DMS53 (cell line): ENCODE measurements around the gene PTPRN2.
"Not testable (repeated sequence)": the region's sequence is repeated elsewhere in the genome, so short reads cannot be mapped to it uniquely, and the experiment has no call there.

Experiments
- DNase-seq: peaks from one replicate; lab custom pipeline; 2025; lab: John Stamatoyannopoulos, UW

PTPRN2 gene

DNA sequence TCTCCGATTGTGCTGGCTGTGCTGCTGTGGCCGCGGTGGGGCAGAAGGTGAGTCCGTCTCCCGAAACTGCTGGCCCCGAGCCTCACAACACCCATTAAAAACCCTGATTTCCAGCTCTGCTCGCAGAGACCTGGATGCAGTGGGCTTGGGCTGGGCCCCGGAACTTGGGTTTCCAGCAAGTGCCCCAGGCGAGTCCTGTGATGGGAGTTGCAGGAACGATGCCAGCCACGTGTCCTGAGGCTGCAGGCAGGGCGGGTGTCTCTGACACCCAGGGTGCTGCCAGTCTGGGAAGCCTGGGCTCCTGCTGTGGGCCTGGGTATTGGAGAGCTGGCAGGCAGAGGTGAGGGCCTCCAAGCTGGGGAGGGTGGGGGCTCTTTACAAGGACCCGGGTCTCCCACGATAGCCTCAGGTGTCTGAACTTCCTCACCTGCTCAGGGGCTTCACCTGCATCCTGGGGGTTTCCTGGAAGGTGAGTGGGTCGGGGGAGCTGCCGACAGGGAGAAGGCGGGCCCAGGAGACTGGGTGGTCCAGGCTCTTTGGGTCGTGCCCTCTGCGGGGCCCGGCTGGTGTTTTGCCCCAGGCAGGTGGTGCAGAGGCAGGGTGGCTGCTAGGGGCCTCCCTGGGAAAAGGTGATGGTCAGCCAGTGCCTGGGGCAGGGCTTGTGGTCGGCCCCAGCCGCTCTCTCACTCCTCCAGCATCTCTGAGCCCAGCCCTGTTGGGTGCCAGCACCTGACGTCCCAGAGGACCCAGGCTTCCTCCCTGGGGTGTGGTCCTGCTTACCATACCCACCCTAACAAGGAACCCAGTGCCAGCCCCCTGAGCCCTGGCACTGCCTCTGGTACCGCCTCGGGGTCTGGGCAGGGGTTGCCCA lies 1070.5 kb downstream of the PTPRN2 start:
- DNase-seq: peak; percentile 25

GRCh38 chr7:157516311-157516710 lies 1071.3 kb downstream of the PTPRN2 start:
- no peak for DNase-seq

GRCh38 chr7:157515342-157516041 lies 1072.1 kb downstream of the PTPRN2 start:
- no peak for DNase-seq

GRCh38 chr7:157514746-157515145 lies 1072.9 kb downstream of the PTPRN2 start:
- DNase-seq: no peak

DNA sequence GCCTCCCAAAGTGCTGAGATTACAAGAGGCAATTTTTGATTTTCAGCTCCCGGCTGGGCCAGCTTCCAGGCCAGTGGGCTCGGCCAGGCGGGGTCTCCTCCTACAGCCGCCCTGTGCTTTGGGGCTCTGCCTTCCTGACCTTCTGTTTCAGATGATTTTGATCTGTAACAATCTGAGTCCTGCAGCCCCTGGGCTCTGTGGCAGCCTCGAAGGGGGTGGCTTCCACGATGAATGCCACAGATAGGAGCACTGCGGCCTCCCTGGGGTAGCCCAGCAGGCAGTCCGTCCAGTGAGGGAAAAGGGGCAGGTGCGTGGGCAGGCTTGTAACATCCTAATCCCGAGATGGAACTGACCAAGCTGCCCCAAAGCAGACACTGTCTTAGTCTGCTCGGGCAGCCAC lies 1073.3 kb downstream of the PTPRN2 start:
- DNase-seq: no peak

DNA sequence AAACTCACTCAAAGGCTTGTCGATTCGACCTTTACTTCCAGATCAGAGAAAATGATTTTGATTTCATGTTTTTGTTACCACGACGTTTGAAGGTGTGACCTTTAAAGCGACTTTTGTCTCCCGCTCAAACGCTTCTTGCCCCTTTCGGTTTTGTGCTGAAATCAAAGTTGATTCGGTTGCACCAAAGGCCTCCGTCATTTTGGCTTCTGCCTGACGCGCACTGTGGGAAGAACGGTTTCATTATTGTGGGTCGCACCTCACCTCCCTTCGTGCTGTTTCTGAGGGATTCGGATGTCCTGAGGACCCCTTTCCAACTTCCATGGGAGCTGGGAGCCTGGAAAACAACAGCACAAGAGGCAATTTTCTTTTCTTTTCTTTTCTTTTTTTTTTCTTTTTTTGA lies 1073.9 kb downstream of the PTPRN2 start:
- DNase-seq: peak; percentile 64

DNA sequence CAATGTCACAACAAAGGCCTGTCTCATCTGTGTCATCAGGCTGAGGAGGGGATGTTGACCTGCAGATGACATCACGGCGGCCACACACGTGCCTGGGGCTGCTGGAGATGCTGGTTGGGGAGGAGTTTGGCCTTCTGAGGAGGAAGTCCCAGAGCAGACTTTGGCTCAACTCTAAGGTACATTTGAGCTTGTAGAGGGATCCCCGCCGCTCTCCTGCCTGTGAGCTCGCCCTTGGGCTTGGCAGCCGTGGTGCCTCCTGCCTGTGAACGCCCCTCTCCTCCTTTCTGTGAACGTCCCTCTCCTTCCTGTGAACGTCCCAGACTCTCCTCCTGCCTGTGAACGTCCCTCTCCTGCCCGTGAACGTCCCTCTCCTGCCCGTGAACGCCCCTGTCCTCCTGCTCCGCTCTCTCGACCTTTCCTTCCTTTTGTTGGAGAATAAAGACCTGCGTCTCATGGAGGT lies 1074.4 kb downstream of the PTPRN2 start:
- peak; percentile 88 for DNase-seq

DNA sequence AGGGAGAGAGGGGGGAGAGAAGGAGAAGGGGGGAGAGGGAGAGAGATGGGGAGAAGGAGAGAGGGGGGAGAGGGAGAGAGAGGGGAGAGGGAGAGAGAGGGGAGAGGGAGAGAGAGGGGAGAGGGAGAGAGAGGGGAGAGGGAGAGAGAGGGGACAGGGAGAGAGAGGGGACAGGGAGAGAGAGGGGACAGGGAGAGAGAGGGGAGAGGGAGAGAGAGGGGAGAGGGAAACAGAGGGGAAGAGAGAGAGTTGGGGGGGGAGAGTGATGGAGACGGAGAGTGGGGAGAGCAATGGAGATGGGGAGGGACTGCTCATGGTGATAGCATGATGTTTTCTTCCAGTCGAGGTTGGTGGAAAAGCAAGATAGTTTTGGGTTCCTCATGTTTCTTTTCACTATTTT lies 1078.4 kb downstream of the PTPRN2 start:
- DNase-seq: no peak

DNA sequence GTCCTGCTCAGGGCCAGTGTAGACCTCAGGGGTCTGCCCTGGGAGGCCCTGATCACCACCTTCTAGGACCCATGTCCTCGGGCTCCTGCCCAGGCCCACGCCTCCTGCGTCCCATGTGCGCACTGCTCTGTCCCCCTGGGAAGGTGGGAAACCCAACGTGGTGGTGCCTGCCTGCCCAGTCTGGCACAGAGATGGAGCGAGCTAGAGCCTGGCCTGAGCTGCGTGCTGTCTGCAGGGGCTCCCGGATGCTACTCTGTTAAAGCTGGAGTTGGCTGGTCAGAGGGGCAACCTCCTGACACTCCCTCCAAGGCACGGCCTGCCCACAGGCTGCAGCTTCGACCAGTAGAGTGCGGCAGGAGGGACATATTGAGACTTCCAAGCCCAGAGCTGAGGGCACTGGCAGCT lies 1079.1 kb downstream of the PTPRN2 start:
- no peak for DNase-seq

GRCh38 chr7:157507987-157508386 lies 1079.6 kb downstream of the PTPRN2 start:
- no peak for DNase-seq

GRCh38 chr7:157506268-157506667 lies 1081.4 kb downstream of the PTPRN2 start:
- no peak for DNase-seq

DNA sequence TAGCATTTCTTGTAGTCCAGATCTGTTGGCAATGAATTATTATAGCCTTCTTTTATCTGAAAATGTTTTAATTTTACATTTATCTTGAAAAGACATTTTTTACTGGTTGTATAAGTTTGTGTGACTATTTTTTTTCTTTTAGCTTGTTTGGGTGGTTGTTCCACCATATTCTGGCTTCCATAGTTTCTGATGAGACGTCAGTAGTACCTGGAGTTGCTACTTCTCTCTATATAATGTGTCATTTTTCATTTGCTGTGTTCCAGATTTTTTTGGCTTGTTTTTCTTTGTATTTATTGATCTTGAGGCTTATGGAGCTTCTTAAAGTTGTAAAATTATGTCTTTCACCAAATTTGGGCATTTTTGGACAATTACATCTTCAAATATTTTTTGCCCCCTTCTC lies 1082.0 kb downstream of the PTPRN2 start:
- no peak for DNase-seq

DNA sequence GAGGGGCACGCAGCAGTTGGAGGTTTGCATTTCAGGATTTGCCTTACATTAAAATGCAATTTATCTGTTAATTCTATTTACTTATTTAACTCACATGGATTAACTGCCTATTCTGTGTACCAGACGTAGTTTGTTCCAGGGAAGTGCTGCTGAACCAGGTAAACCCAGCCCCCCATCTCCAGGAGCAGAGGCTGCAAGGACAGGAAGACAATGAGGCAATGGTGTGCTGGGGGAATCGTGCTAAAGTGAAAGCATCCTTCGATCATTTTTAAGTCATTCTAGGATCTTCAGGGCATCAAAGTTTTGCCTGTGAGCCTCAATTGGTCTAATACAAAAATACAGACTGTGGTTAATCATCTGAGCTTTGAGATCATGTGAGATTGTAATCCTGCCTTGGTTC lies 1084.4 kb downstream of the PTPRN2 start:
- no peak for DNase-seq

DNA sequence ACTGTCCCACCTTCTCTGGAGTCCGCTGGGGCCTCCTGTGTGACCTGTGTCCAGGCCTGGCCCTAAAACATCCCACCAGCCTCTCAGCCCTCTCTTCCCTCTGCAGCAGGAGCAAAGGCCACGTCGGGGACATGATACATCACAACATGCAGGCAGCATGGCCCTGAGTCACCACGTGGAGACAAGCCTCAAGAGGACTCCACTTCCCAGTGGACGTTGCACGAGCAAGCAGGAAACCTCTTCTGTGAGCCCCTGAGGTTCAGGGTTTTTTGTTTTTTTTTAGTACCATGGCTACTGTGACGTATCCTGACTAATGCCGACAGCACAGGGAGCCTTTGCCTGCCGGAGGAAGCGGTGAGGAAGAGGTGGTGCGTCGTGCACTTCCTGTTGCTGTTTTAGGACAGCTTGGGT lies 1084.9 kb downstream of the PTPRN2 start:
- DNase-seq: no peak

GRCh38 chr7:157501581-157501980 lies 1086.0 kb downstream of the PTPRN2 start:
- peak; percentile 71 for DNase-seq

- DNase-seq: not testable (repeated sequence)
Measured at GRCh38 chr7:157500989-157501540, 1086.6 kb downstream of the PTPRN2 start.

- DNase-seq: no peak
Measured at GRCh38 chr7:157500171-157500960, 1087.3 kb downstream of the PTPRN2 start.

- DNase-seq: no peak
Measured at GRCh38 chr7:157499835-157500153, 1087.8 kb downstream of the PTPRN2 start.

DNA sequence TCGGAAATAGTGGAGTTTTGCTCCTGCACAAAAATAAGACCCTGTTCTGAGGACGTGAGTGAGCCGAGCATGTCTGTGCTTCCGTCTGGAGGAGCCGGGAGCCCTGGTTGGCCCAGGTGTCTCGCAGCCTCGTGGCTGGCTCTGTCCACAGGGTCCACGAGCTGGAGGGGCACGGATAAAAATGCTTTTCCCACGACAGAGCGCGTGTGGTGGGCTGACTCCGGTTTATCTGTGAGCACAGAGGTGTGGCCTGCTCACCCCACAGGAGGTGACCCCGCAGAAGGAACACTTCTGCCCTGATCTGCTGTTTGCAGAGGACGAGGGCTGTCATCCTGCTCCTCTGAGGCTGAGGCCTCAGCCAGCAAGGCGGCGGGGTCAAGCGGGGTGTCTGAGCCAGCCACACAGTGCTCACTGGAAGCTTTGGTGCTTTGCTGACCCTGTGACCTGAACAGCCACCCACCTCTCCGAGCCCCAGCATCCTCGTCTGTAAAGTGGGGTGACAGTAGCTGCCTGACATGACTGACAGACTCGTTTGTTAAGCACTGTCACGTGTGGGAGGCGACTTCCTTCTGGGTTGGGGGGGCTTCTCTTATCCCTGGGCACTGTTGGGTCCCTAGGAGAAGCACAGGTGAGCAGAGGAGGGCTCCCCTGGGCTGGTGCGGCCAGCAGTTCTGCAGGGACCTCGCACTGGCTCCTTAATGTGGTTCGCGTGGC lies 1088.3 kb downstream of the PTPRN2 start:
- DNase-seq: no peak

DNA sequence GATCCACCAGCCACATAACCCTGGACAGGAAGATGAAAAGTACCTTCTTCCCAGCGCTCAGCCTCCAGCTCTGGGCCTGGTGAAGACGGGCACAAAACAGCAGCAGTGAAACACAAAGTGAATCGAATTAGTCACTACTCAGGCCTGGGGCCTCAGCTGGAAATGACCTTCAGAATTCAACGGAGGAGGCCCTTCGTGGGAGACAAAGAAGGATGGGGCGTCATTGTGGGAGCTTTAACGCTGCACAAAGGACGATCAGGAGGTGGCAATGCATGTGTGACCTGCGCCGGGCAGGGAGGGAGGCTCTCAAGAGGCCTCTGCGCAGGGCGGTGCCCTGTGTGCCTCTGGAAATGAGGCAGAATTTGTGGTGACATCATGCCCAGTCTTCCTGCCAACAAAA lies 1089.0 kb downstream of the PTPRN2 start:
- DNase-seq: no peak
